Mesodermal cell (in vitro differentiated cells): ENCODE results near the gene NEU2.

Source experiments
- H3K27ac ChIP-seq: 2 replicates; pipeline ENCODE4 v1.7.0; 2013; ENCODE audit warnings: mild to moderate bottlenecking, low read depth, low read length, moderate library complexity; ENCODE audit not compliant: severe bottlenecking
- H3K36me3 ChIP-seq: 2 replicates; pipeline ENCODE4 v1.7.1; 2013; ENCODE audit warnings: mild to moderate bottlenecking, low read length, moderate library complexity; ENCODE audit not compliant: control insufficient read depth, insufficient read depth
- H3K4me1 ChIP-seq: one replicate; pipeline ENCODE4 v1.7.1; 2013; ENCODE audit warnings: mild to moderate bottlenecking, low read length; ENCODE audit not compliant: insufficient read depth, control insufficient read depth, poor library complexity, severe bottlenecking
- H3K4me3 ChIP-seq: 2 replicates; pipeline ENCODE4 v1.7.0; 2013; ENCODE audit warnings: low read length, control low read depth, mild to moderate bottlenecking; ENCODE audit not compliant: insufficient read depth, poor library complexity, severe bottlenecking; ENCODE audit errors: extremely low read depth
- H3K9me3 ChIP-seq: 2 replicates; pipeline ENCODE4 v1.7.1; 2013; ENCODE audit warnings: mild to moderate bottlenecking, low read length, moderate library complexity; ENCODE audit not compliant: control insufficient read depth
- WGBS, 2 experiments: methylation state at CpG; one replicate each; pipeline ENCODE4 v1.1.5; 2013; ENCODE audit warnings: missing lambda C conversion rate in 2 of 2; ENCODE audit not compliant: insufficient coverage in 2 of 2; 5-methylcytosine and 5-hydroxymethylcytosine counted together

NEU2 gene

GRCh38 chr2:233081232-233081730, 48.8 kb downstream of the NEU2 start:
- Histone ChIP-seq H3K27ac (no peak overlapping the region), H3K36me3 (no peaks in the 10 kb centered on the region), H3K9me3 (no peaks in the 10 kb centered on the region), H3K4me1 (no peaks in the 10 kb centered on the region), H3K4me3 (no peak overlapping the region)
- 90 to 100% methylated on average over 5 to 7 of the region's 9 CpGs for WGBS, 2 experiments

GRCh38 chr2:233081731-233082221, 49.3 kb downstream of the NEU2 start:
- no peaks in the 10 kb centered on the region for H3K4me1 ChIP-seq
- 95% methylated on average over 7 to 13 of the region's 13 CpGs for WGBS, 2 experiments

GRCh38 chr2:233082222-233082930, 49.9 kb downstream of the NEU2 start:
- no peak overlapping the region for H3K27ac ChIP-seq
- no peak overlapping the region for H3K4me3 ChIP-seq
- no peaks in the 10 kb centered on the region for H3K4me1 ChIP-seq
- H3K9me3 ChIP-seq: no peaks in the 10 kb centered on the region
- H3K36me3 ChIP-seq: no peaks in the 10 kb centered on the region
- 84% methylated on average over 9 of the region's 11 CpGs for WGBS, 2 experiments

More at GRCh38 chr2:233081731-233082221, 49.3 kb downstream of the NEU2 start:
- Histone ChIP-seq H3K9me3 (no peaks in the 10 kb centered on the region), H3K36me3 (no peaks in the 10 kb centered on the region), H3K4me3 (no peak overlapping the region), H3K27ac (no peak overlapping the region)

GRCh38 chr2:233082931-233083755, 50.7 kb downstream of the NEU2 start:
- WGBS, 2 experiments: 80 to 82% methylated on average over 7 to 8 of the region's 9 CpGs
- H3K4me3 ChIP-seq: no peak overlapping the region

GRCh38 chr2:233083782-233084181, 51.3 kb downstream of the NEU2 start:
- Histone ChIP-seq H3K27ac (peak overlapping the region; percentile 62), H3K4me3 (no peak overlapping the region), H3K9me3 (no peaks in the 10 kb centered on the region), H3K36me3 (no peaks in the 10 kb centered on the region), H3K4me1 (no peaks in the 10 kb centered on the region)
- 72 to 90% methylated on average over 3 to 4 of the region's 8 CpGs for WGBS, 2 experiments

More at GRCh38 chr2:233082931-233083755, 50.7 kb downstream of the NEU2 start:
- no peaks in the 10 kb centered on the region for H3K9me3 ChIP-seq
- peak overlapping the region; percentile 62 for H3K27ac ChIP-seq
- no peaks in the 10 kb centered on the region for H3K36me3 ChIP-seq
- no peaks in the 10 kb centered on the region for H3K4me1 ChIP-seq

- WGBS, 2 experiments: 83 to 84% methylated on average over 12 to 13 of the region's 13 CpGs
- no peaks in the 10 kb centered on the region for H3K9me3 ChIP-seq
These were observed 52.0 kb downstream of the NEU2 start for GRCh38 chr2:233084488-233084887.

More at GRCh38 chr2:233084488-233084887, 52.0 kb downstream of the NEU2 start:
- no peaks in the 10 kb centered on the region for H3K4me1 ChIP-seq
- H3K36me3 ChIP-seq: no peaks in the 10 kb centered on the region
- H3K4me3 ChIP-seq: no peak overlapping the region
- peak overlapping the region; percentile 62 for H3K27ac ChIP-seq
